ENCODE results near the gene CELSR1. TPM values are rescaled to one million over a fixed set of nuclear protein-coding genes. Genes with fewer than 3 reads are reported as not detected.
"Not testable (repeated sequence)": the region's sequence is repeated elsewhere in the genome, so short reads cannot be mapped to it uniquely, and the experiment has no call there.

Gene CELSR1
- polyA plus RNA-seq, 2 donors, result 19.8 to 34.8 TPM

DNA sequence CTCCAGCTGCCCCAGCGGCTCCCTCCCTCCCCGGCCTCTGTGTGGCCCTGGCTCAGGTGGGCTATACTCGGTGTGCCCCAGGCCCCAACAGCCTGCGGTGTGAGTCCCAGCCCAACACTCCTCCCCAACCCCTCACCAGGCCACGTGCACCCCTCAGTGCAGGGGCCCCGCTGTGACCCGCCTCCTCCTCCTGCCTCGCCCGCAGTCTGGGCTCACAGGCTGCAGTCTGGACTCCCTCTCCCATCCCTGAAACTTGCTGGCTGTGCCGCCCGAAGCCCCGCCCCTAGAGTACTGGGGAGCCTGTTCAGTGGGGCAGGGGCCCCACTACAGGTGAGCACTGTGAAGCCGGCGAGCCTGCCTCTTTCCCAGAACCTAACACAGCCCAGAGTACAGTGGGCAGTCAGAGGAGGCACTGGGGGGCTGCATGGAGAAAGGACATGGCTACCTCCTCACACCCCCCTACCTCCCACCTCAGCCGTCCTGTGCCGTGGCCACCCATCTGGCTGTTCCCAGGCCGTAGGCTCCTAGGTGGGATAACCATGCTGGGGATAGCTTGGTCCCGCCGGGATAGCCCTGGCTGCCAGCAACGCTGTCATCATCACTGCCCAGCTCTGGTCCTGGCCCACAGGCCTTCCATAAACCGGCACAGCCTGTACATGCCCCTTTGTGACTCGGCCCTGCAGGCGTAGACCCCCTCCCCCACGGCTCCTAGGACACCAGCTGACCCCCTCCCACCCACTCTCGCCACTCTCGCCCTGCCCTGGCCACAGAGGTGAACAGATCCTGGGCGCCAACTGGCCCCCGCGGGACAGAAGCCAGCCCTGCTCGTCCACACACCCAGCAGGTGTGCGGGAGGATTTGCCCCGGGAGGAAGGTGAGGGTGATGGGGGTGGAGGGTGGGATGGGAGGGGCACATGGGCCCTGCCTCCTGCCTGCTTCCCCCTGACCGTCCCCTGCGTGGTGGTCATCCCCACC lies 29.7 kb downstream of the CELSR1 start:
- Histone ChIP-seq H3K27ac (ENCODE audit: low read depth in 2 of 2, low read length in 1 of 2) (no peak overlapping the region), H3K4me1 (ENCODE audit: control insufficient read depth in 2 of 2, insufficient read depth in 2 of 2, low read length in 1 of 2) (peaks cover 6 to 11% of the 10 kb centered on the region in 2 donors), H3K27me3 (ENCODE audit: control insufficient read depth in 1 of 2, insufficient read depth in 2 of 2, low read length in 2 of 2) (no peaks in the 10 kb centered on the region), H3K9me3 (ENCODE audit: control insufficient read depth in 2 of 2, insufficient read depth in 1 of 2, low read depth in 1 of 2, low read length in 1 of 2) (no peaks in the 10 kb centered on the region), H3K36me3 (ENCODE audit: control insufficient read depth in 2 of 2, insufficient read depth in 2 of 2, low read length in 1 of 2) (peaks cover 0 to 1% of the 10 kb centered on the region in 2 donors), H3K4me3 (ENCODE audit: low read depth in 1 of 2, low read length in 2 of 2) (no peak overlapping the region)
- WGBS, 2 donors, result 58 to 66% methylated on average over 28 to 34 of the region's 34 CpGs

GRCh38 chr22:46504584-46504983 lies 32.8 kb downstream of the CELSR1 start:
- no peaks in the 10 kb centered on the region for H3K9me3 ChIP-seq (ENCODE audit: control insufficient read depth in 2 of 2, insufficient read depth in 1 of 2, low read depth in 1 of 2, low read length in 1 of 2)

GRCh38 chr22:46502440-46503175 lies 34.8 kb downstream of the CELSR1 start:
- whole genome bisulfite sequencing, 2 donors, result 60 to 70% methylated on average over 17 of the region's 17 CpGs

More at GRCh38 chr22:46504584-46504983, 32.8 kb downstream of the CELSR1 start:
- WGBS, 2 donors, result 70 to 73% methylated on average over 4 of the region's 4 CpGs
- H3K27ac ChIP-seq (ENCODE audit: low read depth in 2 of 2, low read length in 1 of 2), result no peak overlapping the region
- H3K27me3 ChIP-seq (ENCODE audit: control insufficient read depth in 1 of 2, insufficient read depth in 2 of 2, low read length in 2 of 2), result no peaks in the 10 kb centered on the region
- H3K4me3 ChIP-seq (ENCODE audit: low read depth in 1 of 2, low read length in 2 of 2), result no peak overlapping the region
- peaks cover 0 to 1% of the 10 kb centered on the region in 2 donors for H3K36me3 ChIP-seq (ENCODE audit: control insufficient read depth in 2 of 2, insufficient read depth in 2 of 2, low read length in 1 of 2)
- H3K4me1 ChIP-seq (ENCODE audit: control insufficient read depth in 2 of 2, insufficient read depth in 2 of 2, low read length in 1 of 2), result peaks cover 6 to 9% of the 10 kb centered on the region in 2 donors

DNA sequence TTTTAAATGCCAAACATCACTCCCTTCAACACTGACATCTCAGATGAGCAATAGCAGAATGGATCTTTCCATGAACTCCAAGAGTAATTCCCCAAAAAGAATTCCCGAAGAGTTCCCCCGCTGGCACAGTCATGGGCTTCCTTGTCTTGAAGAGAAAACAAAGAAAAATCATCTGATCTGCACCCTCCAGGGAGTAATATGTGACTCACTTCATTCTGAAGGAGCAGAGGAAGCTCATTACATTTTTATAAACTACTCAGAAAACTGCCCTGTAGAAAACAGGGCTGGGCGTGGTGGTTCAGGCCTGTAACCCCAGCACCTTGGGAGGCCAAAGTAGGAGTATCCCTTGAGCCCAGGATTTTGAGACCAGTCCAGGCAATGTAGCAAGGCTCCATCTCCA lies 35.7 kb downstream of the CELSR1 start:
- WGBS, 2 donors, result 59 to 70% methylated on average over 3 of the region's 3 CpGs
- peak overlapping the region in 1 of 2 donors; percentile 16 for H3K27ac ChIP-seq (ENCODE audit: low read depth in 2 of 2, low read length in 1 of 2)

More at GRCh38 chr22:46502440-46503175, 34.8 kb downstream of the CELSR1 start:
- no peaks in the 10 kb centered on the region for H3K27me3 ChIP-seq (ENCODE audit: control insufficient read depth in 1 of 2, insufficient read depth in 2 of 2, low read length in 2 of 2)
- no peaks in the 10 kb centered on the region for H3K9me3 ChIP-seq (ENCODE audit: control insufficient read depth in 2 of 2, insufficient read depth in 1 of 2, low read depth in 1 of 2, low read length in 1 of 2)
- no peaks in the 10 kb centered on the region for H3K36me3 ChIP-seq (ENCODE audit: control insufficient read depth in 2 of 2, insufficient read depth in 2 of 2, low read length in 1 of 2)
- peaks cover 6 to 9% of the 10 kb centered on the region in 2 donors for H3K4me1 ChIP-seq (ENCODE audit: control insufficient read depth in 2 of 2, insufficient read depth in 2 of 2, low read length in 1 of 2)
- no peak overlapping the region for H3K27ac ChIP-seq (ENCODE audit: low read depth in 2 of 2, low read length in 1 of 2)
- no peak overlapping the region for H3K4me3 ChIP-seq (ENCODE audit: low read depth in 1 of 2, low read length in 2 of 2)

DNA sequence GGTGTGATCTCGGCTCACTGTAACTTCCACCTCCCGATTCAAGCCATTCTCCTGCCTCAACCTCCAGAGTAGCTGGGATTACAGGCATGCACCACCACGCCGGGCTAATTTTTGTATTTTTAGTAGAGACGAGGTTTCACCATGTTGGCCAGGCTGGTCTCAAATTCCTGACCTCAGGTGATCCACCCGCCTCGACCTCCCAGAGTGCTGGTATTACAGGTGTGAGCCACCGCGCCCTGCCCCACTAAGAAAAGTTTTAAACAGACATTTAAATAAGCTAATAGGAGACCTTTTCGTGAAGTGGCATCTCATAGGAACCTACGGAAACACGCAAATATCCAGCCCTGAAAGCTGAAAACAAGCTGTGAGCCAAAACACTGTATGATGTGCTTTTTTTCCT lies 36.2 kb downstream of the CELSR1 start:
- H3K4me1 ChIP-seq (ENCODE audit: control insufficient read depth in 2 of 2, insufficient read depth in 2 of 2, low read length in 1 of 2); H3K27ac ChIP-seq (ENCODE audit: low read depth in 2 of 2, low read length in 1 of 2); H3K9me3 ChIP-seq (ENCODE audit: control insufficient read depth in 2 of 2, insufficient read depth in 1 of 2, low read depth in 1 of 2, low read length in 1 of 2); H3K36me3 ChIP-seq (ENCODE audit: control insufficient read depth in 2 of 2, insufficient read depth in 2 of 2, low read length in 1 of 2); H3K27me3 ChIP-seq (ENCODE audit: control insufficient read depth in 1 of 2, insufficient read depth in 2 of 2, low read length in 2 of 2); H3K4me3 ChIP-seq (ENCODE audit: low read depth in 1 of 2, low read length in 2 of 2): not testable (repeated sequence)
- WGBS, 2 donors, result 88 to 90% methylated on average over 12 of the region's 12 CpGs

More for the DNA sequence above, 35.7 kb downstream of the CELSR1 start:
- Histone ChIP-seq H3K27me3 (ENCODE audit: control insufficient read depth in 1 of 2, insufficient read depth in 2 of 2, low read length in 2 of 2) (no peaks in the 10 kb centered on the region), H3K4me1 (ENCODE audit: control insufficient read depth in 2 of 2, insufficient read depth in 2 of 2, low read length in 1 of 2) (peaks cover 0 to 9% of the 10 kb centered on the region in 2 donors), H3K9me3 (ENCODE audit: control insufficient read depth in 2 of 2, insufficient read depth in 1 of 2, low read depth in 1 of 2, low read length in 1 of 2) (no peaks in the 10 kb centered on the region), H3K4me3 (ENCODE audit: low read depth in 1 of 2, low read length in 2 of 2) (no peak overlapping the region), H3K36me3 (ENCODE audit: control insufficient read depth in 2 of 2, insufficient read depth in 2 of 2, low read length in 1 of 2) (no peaks in the 10 kb centered on the region)

DNA sequence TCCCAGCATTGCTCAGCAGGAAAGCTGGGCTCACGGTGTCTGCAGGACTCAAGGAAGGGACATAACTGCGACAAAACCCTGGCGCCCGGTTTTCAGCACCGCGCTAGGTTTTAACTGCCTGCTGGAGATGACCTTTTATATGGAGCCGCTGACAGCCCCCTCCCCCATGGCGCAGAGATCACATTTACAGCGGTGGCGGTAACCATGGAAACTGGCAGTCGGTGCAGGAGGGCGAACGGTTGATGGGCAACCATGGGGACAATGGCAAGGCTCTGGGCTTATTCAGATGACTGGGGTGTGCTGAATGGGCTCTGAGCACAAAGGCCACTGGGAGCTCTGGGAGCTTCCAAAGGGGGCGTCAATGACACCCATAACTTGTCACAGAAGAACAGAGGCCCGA lies 37.2 kb downstream of the CELSR1 start:
- H3K4me3 ChIP-seq (ENCODE audit: low read depth in 1 of 2, low read length in 2 of 2), result no peak overlapping the region
- WGBS, 2 donors, result 50 to 65% methylated on average over 15 of the region's 15 CpGs
- H3K27me3 ChIP-seq (ENCODE audit: control insufficient read depth in 1 of 2, insufficient read depth in 2 of 2, low read length in 2 of 2), result no peaks in the 10 kb centered on the region

DNA sequence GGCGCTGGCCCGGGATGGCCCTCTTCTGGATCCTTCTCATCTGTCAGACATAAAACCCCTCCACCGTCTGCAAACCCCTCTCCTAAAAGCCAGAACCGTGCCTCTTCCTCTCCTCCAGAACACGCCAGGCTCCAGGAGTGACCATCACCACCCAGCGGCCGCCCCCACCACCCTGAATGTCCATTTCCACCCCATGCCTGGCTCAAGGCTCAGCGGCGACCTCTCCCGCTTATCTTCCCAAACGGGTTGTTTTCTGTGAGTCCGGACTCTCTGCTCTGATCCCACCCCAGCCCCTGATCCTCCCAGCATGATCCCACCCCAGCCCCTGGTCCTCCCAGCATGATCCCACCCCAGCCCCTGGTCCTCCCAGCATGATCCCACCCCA lies 37.6 kb downstream of the CELSR1 start:
- Histone ChIP-seq H3K36me3 (ENCODE audit: control insufficient read depth in 2 of 2, insufficient read depth in 2 of 2, low read length in 1 of 2) (no peaks in the 10 kb centered on the region), H3K9me3 (ENCODE audit: control insufficient read depth in 2 of 2, insufficient read depth in 1 of 2, low read depth in 1 of 2, low read length in 1 of 2) (no peaks in the 10 kb centered on the region), H3K4me1 (ENCODE audit: control insufficient read depth in 2 of 2, insufficient read depth in 2 of 2, low read length in 1 of 2) (peaks cover 0 to 9% of the 10 kb centered on the region in 2 donors), H3K4me3 (ENCODE audit: low read depth in 1 of 2, low read length in 2 of 2) (no peak overlapping the region), H3K27ac (ENCODE audit: low read depth in 2 of 2, low read length in 1 of 2) (no peak overlapping the region), H3K27me3 (ENCODE audit: control insufficient read depth in 1 of 2, insufficient read depth in 2 of 2, low read length in 2 of 2) (no peaks in the 10 kb centered on the region)
- WGBS, 2 donors, result 62 to 74% methylated on average over 12 of the region's 12 CpGs

More for the DNA sequence above, 37.2 kb downstream of the CELSR1 start:
- Histone ChIP-seq H3K27ac (ENCODE audit: low read depth in 2 of 2, low read length in 1 of 2) (no peak overlapping the region), H3K4me1 (ENCODE audit: control insufficient read depth in 2 of 2, insufficient read depth in 2 of 2, low read length in 1 of 2) (peaks cover 0 to 9% of the 10 kb centered on the region in 2 donors), H3K9me3 (ENCODE audit: control insufficient read depth in 2 of 2, insufficient read depth in 1 of 2, low read depth in 1 of 2, low read length in 1 of 2) (no peaks in the 10 kb centered on the region), H3K36me3 (ENCODE audit: control insufficient read depth in 2 of 2, insufficient read depth in 2 of 2, low read length in 1 of 2) (no peaks in the 10 kb centered on the region)

GRCh38 chr22:46491946-46492345 lies 45.5 kb downstream of the CELSR1 start:
- WGBS, 2 donors, result 64 to 79% methylated on average over 11 of the region's 11 CpGs

GRCh38 chr22:46490538-46490937 lies 46.9 kb downstream of the CELSR1 start:
- Histone ChIP-seq H3K36me3 (ENCODE audit: control insufficient read depth in 2 of 2, insufficient read depth in 2 of 2, low read length in 1 of 2) (peaks cover 0 to 2% of the 10 kb centered on the region in 2 donors), H3K27me3 (ENCODE audit: control insufficient read depth in 1 of 2, insufficient read depth in 2 of 2, low read length in 2 of 2) (no peaks in the 10 kb centered on the region), H3K4me3 (ENCODE audit: low read depth in 1 of 2, low read length in 2 of 2) (no peak overlapping the region), H3K27ac (ENCODE audit: low read depth in 2 of 2, low read length in 1 of 2) (no peak overlapping the region), H3K9me3 (ENCODE audit: control insufficient read depth in 2 of 2, insufficient read depth in 1 of 2, low read depth in 1 of 2, low read length in 1 of 2) (no peaks in the 10 kb centered on the region), H3K4me1 (ENCODE audit: control insufficient read depth in 2 of 2, insufficient read depth in 2 of 2, low read length in 1 of 2) (peaks cover 2 to 6% of the 10 kb centered on the region in 2 donors)
- WGBS, 2 donors, result 76 to 88% methylated on average over 11 of the region's 11 CpGs

More at GRCh38 chr22:46491946-46492345, 45.5 kb downstream of the CELSR1 start:
- H3K36me3 ChIP-seq (ENCODE audit: control insufficient read depth in 2 of 2, insufficient read depth in 2 of 2, low read length in 1 of 2), result peaks cover 0 to 2% of the 10 kb centered on the region in 2 donors
- H3K9me3 ChIP-seq (ENCODE audit: control insufficient read depth in 2 of 2, insufficient read depth in 1 of 2, low read depth in 1 of 2, low read length in 1 of 2), result no peaks in the 10 kb centered on the region
- peaks cover 2 to 6% of the 10 kb centered on the region in 2 donors for H3K4me1 ChIP-seq (ENCODE audit: control insufficient read depth in 2 of 2, insufficient read depth in 2 of 2, low read length in 1 of 2)
- no peak overlapping the region for H3K4me3 ChIP-seq (ENCODE audit: low read depth in 1 of 2, low read length in 2 of 2)
- no peak overlapping the region for H3K27ac ChIP-seq (ENCODE audit: low read depth in 2 of 2, low read length in 1 of 2)
- H3K27me3 ChIP-seq (ENCODE audit: control insufficient read depth in 1 of 2, insufficient read depth in 2 of 2, low read length in 2 of 2), result no peaks in the 10 kb centered on the region

All from esophagus (tissue), 2 donors.